DMS114 treated with DMSO at 0.1 percent for 48 hours (cell line): ENCODE results near the gene CABP1.
A peak's percentile ranks its signal among the peaks of the same experiment; 100 is the strongest.
"Not testable (repeated sequence)": the region's sequence is repeated elsewhere in the genome, so short reads cannot be mapped to it uniquely, and the experiment has no call there.

Experiments
- DNase-seq: peaks from one replicate; lab custom pipeline; 2025; ENCODE audit not compliant: unreplicated experiment; lab: John Stamatoyannopoulos, UW

The CABP1 gene

GRCh38 chr12:120639771-120640721 lies at the start of gene CABP1:
Gene CABP1 (plus strand): TSS chr12:120640626. CDS start chr12:120640686, 60 bp downstream.
- peak; percentile 17 for DNase-seq

GRCh38 chr12:120590741-120591407 lies 49.6 kb upstream of the CABP1 start:
- no peak for DNase-seq

GRCh38 chr12:120592121-120593049 lies 48.0 kb upstream of the CABP1 start:
- DNase-seq, result no peak

GRCh38 chr12:120596901-120597300 lies 43.5 kb upstream of the CABP1 start:
- no peak for DNase-seq

- DNase-seq, result no peak
These were observed 42.6 kb upstream of the CABP1 start for GRCh38 chr12:120597861-120598260.

- DNase-seq, result no peak
These were observed 41.6 kb upstream of the CABP1 start for GRCh38 chr12:120598674-120599463.

- DNase-seq, result no peak
These were observed 40.5 kb upstream of the CABP1 start for GRCh38 chr12:120599672-120600552.

- not testable (repeated sequence) for DNase-seq
These were observed 38.0 kb upstream of the CABP1 start for GRCh38 chr12:120602416-120602815.

- DNase-seq, result no peak
These were observed 29.9 kb upstream of the CABP1 start for GRCh38 chr12:120610560-120610959.

GRCh38 chr12:120611534-120611933 lies 28.9 kb upstream of the CABP1 start:
- DNase-seq, result not testable (repeated sequence)

- DNase-seq, result no peak
These were observed 25.6 kb upstream of the CABP1 start for GRCh38 chr12:120614848-120615247.

GRCh38 chr12:120617193-120617592 lies 23.2 kb upstream of the CABP1 start:
- not testable (repeated sequence) for DNase-seq

GRCh38 chr12:120617767-120618166 lies 22.7 kb upstream of the CABP1 start:
- DNase-seq, result not testable (repeated sequence)

GRCh38 chr12:120618954-120619615 lies 21.3 kb upstream of the CABP1 start:
- no peak for DNase-seq

- no peak for DNase-seq
These were observed 19.8 kb upstream of the CABP1 start for GRCh38 chr12:120620624-120621023.

GRCh38 chr12:120625557-120626419 lies 14.6 kb upstream of the CABP1 start:
- no peak for DNase-seq

- DNase-seq, result no peak
These were observed 11.5 kb upstream of the CABP1 start for GRCh38 chr12:120628919-120629318.
